AG08396 (cell line): ENCODE measurements around the gene HES6.
A peak's percentile ranks its signal among the peaks of the same experiment; 100 is the strongest.

Experiments used
- DNase-seq: peaks from one replicate; pipeline ENCODE4 v3.0.0; 2012; ENCODE audit warnings: low spot score, mixed read lengths

The HES6 gene

DNA sequence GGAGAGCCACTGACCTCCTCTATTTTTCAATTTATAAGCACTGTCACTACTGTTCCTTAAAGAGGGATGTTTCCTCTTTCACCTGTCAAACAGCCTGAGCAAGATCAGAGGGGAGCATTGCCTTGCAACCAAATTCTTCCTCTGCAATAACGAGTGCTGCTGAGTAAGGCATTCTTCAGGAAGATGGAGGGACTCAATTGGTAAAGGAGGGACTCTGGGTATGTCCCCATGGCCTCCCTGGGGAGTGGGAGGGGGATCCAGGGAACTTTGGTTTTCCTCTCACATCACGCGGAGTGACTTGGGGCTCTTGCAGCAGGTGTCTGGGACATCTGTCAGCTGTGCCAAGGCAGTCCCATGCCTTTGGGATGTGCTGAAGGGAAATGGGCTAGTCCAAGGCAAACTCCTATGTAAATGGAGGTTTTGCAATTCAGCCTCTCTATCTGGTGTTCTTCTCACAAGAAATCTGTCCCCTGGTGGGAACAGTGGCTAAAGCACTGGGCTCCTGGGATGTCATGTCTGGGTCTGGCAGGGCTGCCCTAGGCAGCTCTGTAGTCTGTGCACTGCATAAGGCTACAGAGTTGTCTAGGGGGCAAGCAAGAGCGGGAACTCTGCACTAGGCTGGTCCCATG is 14.4 kb upstream of the HES6 start:
- DNase-seq: no peak

DNA sequence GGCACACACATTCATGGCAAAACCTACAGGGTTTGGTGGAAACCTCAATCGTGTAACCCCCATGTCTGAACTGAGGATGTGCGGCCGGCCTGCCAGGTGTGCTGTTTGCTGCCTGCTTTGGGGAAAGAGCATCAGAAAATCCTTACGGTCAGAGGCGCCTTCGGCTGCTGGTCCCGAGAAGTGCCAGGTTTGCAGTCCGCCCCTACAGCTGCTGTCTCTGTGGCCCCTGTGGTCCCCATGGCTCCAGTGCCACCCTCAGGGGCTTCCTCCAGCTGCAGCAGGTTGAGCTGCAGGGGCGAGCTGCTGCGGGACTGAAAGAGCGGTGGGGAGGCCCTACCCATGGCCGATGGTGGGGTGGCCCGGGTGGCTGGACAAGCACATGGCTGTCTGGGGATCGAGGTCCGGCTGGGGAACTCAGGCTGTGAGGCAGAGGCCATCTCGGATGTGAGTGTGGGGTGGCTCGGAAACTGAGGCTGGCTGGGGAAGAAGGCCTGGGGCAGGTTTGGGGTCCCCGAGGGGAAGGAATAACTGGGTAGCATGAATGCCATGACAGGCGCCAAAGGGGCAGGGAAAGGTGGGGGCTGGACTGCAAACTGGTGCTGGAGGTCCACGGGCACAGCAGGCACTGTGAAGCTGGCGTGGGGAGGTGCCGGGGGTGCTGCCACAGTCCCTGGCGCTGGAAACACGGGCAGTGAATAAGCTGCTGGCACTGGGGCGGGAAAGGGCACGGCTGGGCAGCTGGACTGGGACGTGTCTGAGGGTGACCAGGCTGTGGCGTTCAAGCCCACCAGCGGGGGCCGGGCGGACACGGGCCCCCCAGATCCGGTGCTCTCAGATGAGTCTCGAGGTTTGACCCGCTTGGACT is 13.2 kb upstream of the HES6 start:
- no peak for DNase-seq

DNA sequence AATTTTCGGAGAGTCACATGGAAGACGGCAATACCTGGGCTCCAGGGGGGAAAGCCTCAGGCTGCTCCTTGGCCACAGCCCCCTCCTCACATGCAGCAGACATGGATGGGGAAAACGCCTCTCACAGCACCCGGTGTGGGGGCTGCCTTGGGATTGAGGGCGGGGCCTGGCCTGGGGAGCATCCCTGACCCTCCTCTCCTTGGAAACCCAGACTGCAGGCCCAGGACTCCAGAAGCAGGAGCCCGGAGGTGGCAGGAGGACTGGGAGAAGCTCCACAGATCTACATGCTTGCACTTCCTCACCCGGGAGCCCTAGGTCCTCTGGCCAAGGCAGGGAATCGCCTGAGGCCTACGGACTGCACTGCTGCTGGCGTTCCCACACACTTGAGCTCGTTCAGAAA is 12.1 kb upstream of the HES6 start:
- DNase-seq: no peak

DNA sequence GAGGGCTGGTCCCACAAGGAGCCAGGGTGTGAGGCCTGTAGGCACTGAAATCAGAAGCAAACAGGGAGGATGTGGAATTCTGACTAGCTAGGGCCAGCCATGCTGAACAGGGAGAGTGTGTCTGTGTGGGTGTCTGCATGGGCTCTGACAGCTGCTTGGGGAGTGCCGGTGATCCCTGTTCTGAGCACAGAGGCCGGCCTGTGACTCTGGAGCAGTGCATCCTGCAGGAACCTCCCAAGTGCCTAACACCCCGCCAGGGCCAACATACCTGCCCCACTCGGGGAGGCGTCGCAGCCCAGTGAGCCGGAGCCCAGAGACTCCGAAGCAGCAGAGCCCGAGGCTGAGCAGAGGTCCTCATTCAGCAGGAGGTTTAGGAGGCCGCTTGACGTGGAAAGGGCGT is 11.5 kb upstream of the HES6 start:
- no peak for DNase-seq

DNA sequence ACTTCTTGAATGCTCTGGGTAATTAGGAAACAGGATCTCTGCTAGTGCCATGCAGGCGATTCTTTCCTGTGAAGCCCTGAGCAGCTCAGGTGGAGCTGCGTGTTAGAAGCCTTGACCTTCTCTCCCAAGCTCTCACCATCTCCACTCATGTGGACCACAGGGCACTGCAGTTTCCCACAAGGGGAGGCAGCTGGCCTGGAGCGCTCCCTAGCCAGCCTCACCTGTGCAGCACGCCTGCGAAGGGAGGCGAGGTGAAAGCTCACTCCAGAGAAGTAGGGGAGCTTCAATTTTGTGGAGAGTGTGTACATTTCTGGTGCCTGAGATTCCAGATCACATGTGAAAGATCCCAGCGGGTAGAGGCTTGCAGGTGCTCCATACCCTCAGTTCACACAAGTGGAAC is 11.1 kb upstream of the HES6 start:
- DNase-seq: no peak

DNA sequence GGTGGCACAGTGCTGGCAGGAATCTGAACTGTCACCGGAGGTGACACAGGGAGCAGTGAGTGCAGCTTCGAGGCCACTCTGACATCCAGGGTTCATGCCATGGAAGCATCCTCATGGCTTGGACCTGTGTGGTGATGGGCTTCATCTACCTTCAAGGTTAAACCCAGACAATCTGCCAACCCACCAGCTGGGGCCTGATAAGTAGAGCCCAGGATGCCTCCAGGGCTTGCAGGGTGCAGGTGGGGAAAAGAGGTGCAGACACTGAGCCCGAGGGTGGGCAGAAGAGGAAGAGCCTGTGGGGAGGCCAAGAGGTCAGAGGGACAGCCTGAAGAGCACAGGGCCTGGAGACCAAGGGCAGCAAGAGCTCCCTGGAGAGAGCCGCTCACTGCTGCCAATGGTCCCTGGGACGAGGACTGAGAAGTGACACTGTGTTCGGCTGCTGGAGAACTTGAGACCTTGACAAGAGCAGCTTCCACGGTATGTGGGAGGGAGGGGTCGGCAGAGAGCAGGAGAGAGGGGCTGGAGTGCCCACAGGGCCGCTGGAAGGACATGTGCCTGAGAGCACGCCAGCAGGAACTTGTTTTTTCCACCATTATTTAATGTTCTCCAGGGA is 8.1 kb upstream of the HES6 start:
- no peak for DNase-seq

DNA sequence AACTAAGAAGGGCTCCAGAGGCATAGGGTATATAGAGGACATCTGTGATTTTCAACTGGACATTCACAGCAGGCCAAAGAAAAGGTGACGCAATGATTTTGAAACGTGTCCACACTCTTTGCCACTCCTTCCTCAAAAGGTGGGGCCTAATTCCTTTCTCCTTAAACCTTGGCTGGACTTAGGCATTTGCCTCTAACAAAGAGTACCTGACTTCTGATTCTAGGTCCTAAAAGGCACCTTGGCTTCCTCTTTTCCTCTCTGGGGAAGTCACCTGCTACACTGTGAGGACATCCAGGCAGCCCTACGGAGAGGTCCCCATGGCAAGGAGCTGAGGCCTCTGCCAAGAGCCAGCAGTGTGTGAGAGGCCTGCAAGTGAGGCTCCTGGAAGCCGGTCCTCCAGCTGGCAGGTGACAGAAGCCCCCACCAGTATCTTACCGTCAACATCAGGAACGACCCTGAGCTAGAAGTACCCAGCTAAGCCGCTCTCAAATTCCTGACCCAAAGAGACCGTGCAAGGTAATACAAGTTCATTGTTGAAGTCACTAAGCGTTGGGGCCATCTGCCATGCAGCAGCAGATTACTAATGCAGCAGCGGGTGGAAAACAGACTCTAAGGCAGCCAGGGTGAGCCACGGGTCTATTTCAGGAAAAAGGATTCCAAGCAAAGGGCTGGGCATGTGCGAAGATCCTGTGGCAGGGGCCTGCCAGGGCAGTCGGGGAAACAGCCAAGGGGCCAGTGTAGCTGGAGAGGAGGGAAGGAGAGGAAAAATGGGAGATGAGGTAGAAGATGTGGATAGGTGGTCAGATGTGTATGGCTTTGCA is 7.4 kb upstream of the HES6 start:
- no peak for DNase-seq

DNA sequence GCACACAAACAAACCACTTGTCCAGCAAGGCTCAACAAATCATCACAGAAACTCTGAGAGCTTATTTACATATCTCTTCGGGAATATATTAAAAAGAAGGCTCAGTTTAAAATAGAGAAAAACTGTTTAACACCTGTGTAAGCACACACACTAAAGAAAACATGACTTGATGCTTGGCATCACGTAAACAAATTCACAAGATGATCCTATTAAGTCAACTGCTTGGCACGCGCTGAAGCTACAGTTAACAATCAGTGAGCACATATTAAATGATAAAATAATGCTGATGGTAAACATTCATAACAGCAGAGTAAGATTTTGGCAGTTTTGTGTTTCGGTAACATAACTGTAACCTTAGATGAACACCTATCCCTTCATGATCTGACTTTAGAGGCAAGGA is 4.3 kb upstream of the HES6 start:
- no peak for DNase-seq

DNA sequence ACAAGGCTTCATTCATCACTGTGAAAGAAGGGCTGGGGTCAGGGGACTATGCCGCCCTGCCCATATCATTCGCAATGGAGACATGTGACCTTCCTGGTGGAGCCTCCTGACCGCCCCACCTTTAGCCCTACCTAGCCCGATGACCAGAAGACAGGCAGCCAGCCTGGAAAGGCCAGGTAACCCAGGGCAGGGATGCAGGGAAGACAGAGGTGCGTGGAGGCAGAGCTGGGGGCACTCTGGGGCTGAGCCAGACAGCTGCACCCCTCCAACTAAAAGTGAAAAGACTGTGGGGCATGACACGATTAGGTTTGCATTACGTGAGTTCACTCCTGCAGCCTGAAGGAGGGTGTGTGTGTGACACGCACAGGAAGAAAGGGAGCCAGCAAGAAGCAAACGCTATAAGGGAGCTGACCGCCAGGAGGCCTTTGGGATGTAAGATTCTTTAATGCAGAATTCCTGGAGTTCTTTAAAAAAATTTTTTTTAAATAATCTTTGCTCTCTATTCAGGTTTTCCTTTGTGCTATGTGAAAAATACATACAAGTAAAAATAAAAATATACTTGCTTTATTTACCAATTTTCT is 3.7 kb upstream of the HES6 start:
- no peak for DNase-seq

DNA sequence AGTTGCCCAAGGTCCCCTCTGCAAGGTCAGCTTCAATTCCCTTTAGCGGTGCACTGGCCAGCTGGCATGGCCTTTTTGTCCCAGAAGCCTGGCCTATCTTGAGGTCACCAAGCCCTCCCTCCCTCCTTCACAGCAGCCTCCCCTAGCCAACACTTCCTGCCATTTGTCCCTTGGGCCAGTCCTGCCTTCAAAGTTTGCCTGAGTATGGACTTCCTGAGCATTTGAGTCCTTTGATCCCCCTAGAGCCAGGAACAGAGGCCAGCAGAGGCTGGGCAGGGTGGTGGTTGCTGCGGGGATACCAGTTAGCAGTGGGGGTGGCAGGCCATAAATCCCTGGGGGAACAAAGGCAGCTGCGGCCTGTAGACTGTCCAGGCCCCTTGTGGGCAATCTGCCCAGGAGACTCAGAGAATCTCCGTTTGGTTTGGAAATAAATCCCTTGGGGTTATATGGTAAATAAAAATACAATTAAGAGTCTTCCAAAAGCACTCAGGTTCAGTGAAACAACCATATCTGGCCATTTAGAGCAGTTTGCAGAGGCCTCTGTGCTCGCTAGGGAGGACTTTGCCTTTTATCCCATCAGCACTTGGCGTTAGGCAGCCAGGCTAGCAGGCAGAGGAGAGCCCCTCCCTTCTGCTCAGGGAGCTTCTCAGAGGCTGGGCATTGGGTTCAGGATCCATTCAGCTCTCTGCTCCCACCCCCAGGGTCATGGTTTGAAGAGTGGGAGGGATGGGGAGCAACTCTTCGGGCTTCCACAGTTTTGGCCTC is 3.1 kb upstream of the HES6 start:
- DNase-seq: no peak

DNA sequence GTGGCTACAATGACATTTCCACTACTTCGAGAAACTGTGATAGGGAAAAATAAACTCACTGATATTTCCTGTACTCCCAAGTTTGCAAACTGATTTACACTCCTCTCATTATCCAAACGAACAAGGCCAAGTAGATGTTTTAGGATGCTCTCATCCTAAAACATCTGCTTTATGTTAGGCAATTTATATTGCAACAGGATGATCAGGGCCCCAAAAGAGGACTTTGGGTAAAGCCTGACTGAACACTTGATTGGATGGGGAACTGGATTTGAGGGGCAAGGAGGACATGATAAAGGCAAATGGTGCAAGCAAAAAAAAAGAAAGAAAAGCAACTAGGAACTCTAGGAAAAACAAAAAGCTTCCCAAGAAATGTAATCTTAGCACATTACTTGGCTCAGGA is 2.1 kb upstream of the HES6 start:
- DNase-seq: no peak

DNA sequence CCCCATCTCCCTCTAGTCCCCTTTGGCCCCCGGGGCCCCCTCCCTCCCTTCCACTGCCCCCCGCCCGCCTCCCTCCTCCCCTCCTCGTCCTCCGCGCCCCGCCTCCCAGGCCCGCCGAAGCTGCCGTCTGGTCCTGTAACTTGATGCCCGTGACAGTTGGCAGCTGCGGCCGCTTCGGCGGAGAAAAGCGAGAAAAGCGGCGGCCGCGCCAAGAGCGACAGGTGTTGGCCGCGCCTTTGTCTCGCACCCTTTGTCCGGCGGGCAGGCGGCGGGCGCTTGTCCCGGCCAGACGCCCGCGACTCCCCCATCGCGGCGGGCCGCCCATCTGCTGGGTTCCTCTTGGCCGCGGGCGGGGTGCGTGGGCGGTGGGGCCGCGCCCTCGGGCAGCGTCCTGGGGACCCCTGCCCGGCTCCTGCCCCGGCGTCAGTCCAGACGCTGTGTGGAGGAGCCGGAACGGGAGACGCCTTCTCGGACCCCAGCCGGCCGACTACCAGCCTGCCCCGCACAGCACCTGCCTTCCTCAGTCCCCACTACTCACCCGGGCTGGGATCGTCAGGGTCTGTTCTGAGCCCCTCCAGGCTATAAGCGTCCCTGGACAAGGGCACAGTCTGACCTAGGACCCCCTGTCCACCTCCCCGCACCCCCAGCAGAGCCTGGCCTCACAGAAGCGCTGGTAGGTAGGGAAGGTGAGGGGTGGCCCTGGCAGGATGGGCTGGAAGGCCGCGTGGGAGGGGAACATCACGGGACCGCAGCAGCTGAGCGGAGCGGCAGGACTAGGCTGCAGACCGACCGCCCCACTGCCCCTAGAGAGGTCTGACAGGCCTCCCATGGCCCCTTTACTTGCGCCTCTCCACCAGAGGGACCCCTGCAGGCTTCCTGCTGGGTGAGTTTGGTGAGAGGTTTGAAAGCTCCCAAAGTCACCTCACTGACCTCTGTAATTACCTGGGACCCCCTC is 1.2 kb upstream of the HES6 start:
- DNase-seq: peak; percentile 57

DNA sequence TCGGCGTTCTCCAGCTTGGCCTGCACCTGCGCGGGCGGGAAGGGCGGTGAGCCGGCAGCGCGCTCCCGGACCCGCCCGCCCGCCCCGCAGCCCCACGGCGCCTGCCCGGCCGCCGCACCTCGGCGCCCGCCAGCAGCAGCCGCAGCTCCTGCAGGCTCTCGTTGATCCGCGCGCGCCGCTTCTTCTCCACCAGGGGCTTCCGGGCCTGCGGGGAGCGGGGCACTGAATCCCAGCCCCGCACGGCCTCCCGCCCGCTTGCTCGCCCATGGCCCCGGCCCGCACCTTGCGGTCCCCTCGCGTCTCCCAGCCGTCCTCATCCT is 335 bp downstream of the HES6 start:
- DNase-seq: no peak

DNA sequence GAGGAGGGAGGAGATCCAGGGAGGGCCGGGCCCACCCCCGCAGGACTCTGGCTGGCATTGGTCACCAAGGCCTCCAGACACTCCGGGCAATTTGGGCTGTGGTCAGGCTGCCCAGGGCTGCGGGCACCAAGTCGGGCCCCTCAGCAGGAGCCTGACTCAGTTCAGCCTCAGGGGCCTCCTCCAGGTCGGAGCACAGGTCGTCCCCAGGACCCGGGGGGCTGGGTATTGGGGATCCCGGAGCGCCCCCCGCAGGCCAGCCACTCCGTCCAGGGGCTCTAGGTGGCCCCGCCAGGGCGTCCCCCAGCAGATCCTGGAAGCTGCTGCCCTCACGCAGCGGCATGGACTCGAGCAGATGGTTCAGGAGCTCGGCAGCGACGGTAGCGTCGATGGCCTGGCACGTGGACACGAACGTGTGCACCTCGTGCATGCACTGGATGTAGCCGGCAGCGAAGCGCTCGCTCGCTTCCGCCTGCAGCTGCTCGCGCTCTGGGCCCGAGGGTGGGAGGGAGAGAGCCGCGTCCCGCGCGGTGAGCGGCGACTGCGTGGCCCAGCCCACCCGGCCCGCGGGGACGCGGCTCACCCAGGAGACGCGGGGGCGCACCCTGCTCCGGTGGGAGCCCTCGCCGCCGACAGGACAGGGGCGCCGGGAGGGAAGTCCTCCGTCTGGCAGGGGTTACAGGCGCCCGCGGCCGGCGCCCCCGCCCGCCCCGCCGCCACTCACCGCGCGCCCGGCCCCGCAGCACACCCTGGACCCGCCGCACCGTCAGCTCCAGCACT is 884 bp downstream of the HES6 start:
- no peak for DNase-seq

DNA sequence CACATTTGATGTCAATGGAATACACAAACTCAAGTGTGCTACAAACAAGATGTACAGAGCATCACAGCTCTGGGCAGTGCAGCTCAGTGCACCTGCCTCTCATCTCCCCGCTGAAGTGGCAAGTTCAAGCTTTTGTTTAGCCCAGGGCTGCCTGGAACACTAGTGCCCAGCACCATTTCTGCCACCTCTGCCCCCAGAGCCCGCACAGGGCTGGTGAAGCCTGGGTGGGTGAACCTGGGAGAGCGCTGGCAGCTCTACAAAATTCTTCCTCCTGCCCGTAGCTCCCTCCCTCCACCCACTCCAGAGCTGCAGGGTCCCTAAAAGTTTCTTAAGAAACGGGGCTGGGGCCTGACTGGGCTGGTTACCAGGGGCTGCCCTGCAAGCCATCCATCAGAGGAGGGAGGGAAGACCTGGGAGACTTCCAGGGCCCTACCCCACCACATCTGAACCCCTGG is 1.5 kb downstream of the HES6 start:
- no peak for DNase-seq

DNA sequence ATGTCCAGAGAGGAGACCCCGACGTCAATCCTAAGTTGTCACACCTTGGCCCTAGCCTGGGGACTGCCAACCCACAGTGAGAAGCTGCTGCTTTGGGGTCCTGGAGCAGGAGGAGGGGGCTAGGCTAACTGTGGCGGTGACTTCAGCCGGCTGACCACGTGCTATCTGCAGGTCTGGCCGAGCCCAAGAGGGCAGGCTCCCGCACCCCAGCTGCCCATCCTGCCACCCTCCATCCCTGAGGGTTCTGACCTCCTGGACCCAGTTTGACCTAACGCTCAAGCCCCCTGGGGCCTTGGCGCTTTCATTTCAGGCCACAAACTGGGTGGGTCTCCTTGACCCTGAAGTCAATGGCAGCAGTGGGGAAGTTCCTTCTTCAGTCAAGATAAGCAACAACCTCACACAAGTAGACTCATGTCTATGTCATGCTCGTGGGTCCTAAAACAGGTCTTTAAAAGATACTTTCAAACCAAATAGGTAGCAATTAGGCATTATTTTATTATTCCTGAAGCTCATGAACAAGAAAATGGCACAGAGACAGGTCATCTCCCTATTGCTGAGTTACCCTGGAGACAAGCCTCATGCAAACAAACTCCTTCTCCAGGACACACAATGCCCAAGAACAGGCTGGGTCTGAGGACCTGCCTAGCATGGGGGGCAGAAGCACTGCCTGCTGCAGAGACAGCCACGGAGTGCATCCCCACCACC is 2.3 kb downstream of the HES6 start:
- no peak for DNase-seq

DNA sequence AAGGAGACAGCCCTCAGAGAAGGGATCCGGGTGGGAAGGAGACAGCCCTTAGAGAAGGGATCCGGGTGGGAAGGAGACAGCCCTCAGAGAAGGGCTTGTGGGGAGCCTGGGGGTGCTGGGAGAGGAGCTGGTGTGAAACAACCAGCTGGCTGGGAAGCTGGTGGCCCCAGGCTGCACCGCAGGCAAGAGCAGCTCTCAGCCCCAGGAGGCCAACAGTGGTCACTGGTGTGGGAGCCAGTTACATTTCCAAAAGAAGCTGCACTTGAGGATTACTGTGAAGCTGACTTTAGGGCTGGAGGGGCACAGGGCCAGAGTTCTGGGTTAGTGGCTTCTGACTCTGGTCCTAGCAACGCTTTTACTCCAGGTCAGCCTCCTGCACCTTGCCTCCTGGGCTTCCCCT is 3.3 kb downstream of the HES6 start:
- DNase-seq: no peak

DNA sequence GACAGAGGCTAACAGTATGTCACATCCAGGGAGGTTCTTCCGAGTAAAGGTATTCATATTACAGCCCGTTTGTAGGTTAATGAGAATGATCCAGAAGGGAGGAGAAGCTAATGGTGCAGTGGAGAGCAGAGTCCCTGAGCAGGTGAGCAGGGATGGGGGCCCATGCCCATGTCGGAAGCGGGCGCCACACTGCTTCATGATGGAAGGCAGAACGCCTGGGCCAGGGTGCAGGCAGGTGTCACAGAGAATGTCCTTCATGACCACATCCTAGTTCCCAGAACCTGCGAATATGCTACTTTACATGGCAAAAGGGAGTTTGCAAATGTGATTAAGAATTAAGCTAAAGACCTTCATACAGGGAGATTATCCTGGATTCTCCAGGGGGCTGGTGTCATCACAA is 4.0 kb downstream of the HES6 start:
- DNase-seq: no peak

DNA sequence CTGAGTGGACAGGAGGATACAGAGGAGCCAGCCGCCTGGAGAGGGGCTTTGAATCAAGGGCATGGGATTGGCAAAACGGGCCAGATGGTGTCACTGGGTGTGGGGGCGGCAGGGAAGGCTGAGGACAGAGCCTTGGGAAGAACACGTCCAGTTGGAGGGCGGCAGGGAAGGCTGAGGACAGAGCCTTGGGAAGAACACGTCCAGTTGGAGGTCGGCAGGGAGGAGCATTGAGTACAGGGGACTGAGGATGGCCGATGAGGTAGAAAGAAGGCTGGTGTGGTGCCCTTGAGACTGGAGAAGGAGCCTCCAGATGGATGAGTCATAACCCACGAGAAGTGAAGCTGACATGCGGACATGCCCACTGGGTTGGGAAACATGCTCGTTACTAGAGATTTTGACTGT is 4.5 kb downstream of the HES6 start:
- peak; percentile 62 for DNase-seq
